Activated CD4-positive, alpha-beta memory T cell treated with anti-CD3 and anti-CD28 coated beads for 36 hours (primary cell): ENCODE results near the gene TXNL1. TPM values are rescaled to one million over a fixed set of nuclear protein-coding genes. Genes with fewer than 3 reads are reported as not detected.
A peak's percentile ranks its signal among the peaks of the same experiment; 100 is the strongest.
"Not testable (repeated sequence)": the region's sequence is repeated elsewhere in the genome, so short reads cannot be mapped to it uniquely, and the experiment has no call there.

Source experiments
- CTCF ChIA-PET: fragments of 350-600 bp; sonication (Branson Sonifier 250); formaldehyde crosslinking; loops from one replicate; lab custom pipeline; 2021; ENCODE audit warnings: antibody characterized with exemption, inconsistent platforms; lab: Charles Lee
- POLR2A ChIA-PET: fragments of 350-600 bp; sonication (Branson Sonifier 250); formaldehyde crosslinking; loops from one replicate; lab custom pipeline; 2021; ENCODE audit warnings: antibody characterized with exemption; lab: Charles Lee
- DNase-seq: peaks from one replicate; pipeline ENCODE4 v3.0.0-alpha.2; 2020
- H3K27ac Mint-ChIP-seq: one replicate; pipeline ENCODE4 v1.8.0; 2021; ENCODE audit warnings: mixed read lengths
- H3K27me3 Mint-ChIP-seq: one replicate; pipeline ENCODE4 v1.8.0; 2021; ENCODE audit warnings: mixed read lengths
- H3K36me3 Mint-ChIP-seq: one replicate; pipeline ENCODE4 v1.8.0; 2021; ENCODE audit warnings: mixed read lengths
- H3K4me1 Mint-ChIP-seq: one replicate; pipeline ENCODE4 v1.8.0; 2021; ENCODE audit warnings: low read depth, mixed read lengths
- H3K4me3 Mint-ChIP-seq: one replicate; pipeline ENCODE4 v1.8.0; 2021; ENCODE audit warnings: mild to moderate bottlenecking, mixed read lengths
- H3K9me3 Mint-ChIP-seq: one replicate; pipeline ENCODE4 v1.8.0; 2021; ENCODE audit warnings: mixed read lengths
- intact Hi-C: fragments of 100-400 bp; cut with micrococcal nuclease; formaldehyde crosslinking; loops from one replicate; pipeline ENCODE4 v1.15.1; 2023
- total RNA-seq, 2 experiments: library from RNA; stranded (reverse); gene quantifications; one replicate each; pipeline ENCODE4 v1.2.3, GENCODE V29; 2021

TXNL1 gene
- total RNA-seq, 2 experiments from 2014 or later, result 68.7 to 68.9 TPM

DNA sequence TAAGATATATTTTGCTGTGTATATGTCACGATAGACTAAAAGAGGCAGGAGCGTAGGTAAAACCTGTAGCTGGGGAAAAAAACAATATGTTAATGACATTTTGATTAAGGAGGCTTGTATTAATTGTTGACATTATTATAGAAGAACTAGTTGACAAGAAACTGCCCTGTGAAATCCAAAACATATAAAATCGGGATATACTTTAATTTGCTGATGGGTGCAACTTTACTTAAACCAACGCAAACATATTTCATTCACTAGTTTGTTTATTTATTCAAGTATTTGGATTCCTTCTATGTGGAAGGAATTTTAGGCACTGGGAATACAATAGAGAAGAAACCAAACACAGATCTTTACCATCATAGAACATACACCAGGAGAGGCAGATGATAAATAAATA is 20.7 kb upstream of the TXNL1 start:
- intact Hi-C loops, result loop anchor here (10.0 kb wide), 1 partner anchor 1176 kb away; no protein-coding TSS in a partner anchor
- DNase-seq, result no peak
- CTCF ChIA-PET, result no interaction called here
- Mint-ChIP-seq H3K9me3 (no peaks in the 10 kb centered on the region), H3K36me3 (peaks cover 3% of the 10 kb centered on the region), H3K27ac (no peak overlapping the region), H3K27me3 (no peaks in the 10 kb centered on the region), H3K4me1 (peaks cover 33% of the 10 kb centered on the region), H3K4me3 (no peak overlapping the region)
- POLR2A ChIA-PET, result no interaction called here

- ChIA-PET CTCF (interaction anchor here (1.4 kb wide), 1 partner anchor 12 kb away, joined by 5 read pairs; no protein-coding TSS in a partner anchor), POLR2A (no interaction called here)
- intact Hi-C loops, result loop anchor here (10.0 kb wide), 1 partner anchor 1177 kb away; no protein-coding TSS in a partner anchor
- Mint-ChIP-seq H3K9me3 (no peaks in the 10 kb centered on the region), H3K4me3 (no peak overlapping the region), H3K36me3 (peaks cover 4% of the 10 kb centered on the region), H3K27me3 (no peaks in the 10 kb centered on the region), H3K4me1 (peaks cover 38% of the 10 kb centered on the region), H3K27ac (no peak overlapping the region)
- no peak for DNase-seq
Observed at GRCh38 chr18:56658261-56658660, 19.9 kb upstream of the TXNL1 start.

GRCh38 chr18:56654280-56654679 is 15.9 kb upstream of the TXNL1 start:
- H3K27me3 Mint-ChIP-seq, H3K4me3 Mint-ChIP-seq, POLR2A ChIA-PET, H3K27ac Mint-ChIP-seq, DNase-seq, CTCF ChIA-PET, H3K36me3 Mint-ChIP-seq, H3K9me3 Mint-ChIP-seq: not testable (repeated sequence)
- intact Hi-C loops, result loop anchor here (5.0 to 10.0 kb wide), 3 partner anchors 348 to 1181 kb away; partner anchors contain the start of gene ONECUT2
- peaks cover 46% of the 10 kb centered on the region for H3K4me1 Mint-ChIP-seq

DNA sequence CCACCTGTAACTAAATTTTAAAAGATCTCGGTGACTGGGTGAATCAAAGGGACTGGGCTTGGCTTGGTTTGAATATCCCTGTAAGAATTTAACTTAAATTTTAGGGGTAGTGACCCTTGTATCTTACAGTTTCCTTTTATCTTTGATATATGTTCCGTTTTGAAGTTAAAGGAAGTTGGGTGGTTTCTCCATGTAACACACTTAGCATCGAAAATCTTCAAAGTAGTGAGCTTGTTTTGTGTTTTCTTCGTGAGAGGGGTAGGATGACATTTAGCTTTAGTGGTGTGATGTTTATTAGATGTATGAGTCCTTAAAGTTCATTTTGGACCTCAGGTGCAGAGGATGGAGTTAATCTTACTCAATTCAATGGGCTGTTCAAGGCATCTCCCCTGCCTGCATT is 14.4 kb upstream of the TXNL1 start:
- CTCF ChIA-PET, result interaction anchor here (0.8 to 1.1 kb wide), 4 partner anchors 14 to 57 kb away, joined by 3 read pairs; partner anchors contain the start of gene TXNL1
- peak overlapping the region; percentile 89 for H3K27ac Mint-ChIP-seq
- peak overlapping the region; percentile 90 for H3K4me3 Mint-ChIP-seq
- H3K36me3 Mint-ChIP-seq, result peaks cover 3% of the 10 kb centered on the region
- POLR2A ChIA-PET, result interaction anchor here (0.6 to 3.9 kb wide), 2 partner anchors 14 to 22 kb away, joined by 3 to 32 read pairs; partner anchors contain the start of gene TXNL1
- H3K27me3 Mint-ChIP-seq, result no peaks in the 10 kb centered on the region
- intact Hi-C loops, result loop anchor here (5.0 to 10.0 kb wide), 3 partner anchors 349 to 1182 kb away; partner anchors contain the start of gene ONECUT2
- no peaks in the 10 kb centered on the region for H3K9me3 Mint-ChIP-seq
- DNase-seq, result no peak
- peaks cover 46% of the 10 kb centered on the region for H3K4me1 Mint-ChIP-seq

- Mint-ChIP-seq H3K27me3 (no peaks in the 10 kb centered on the region), H3K4me3 (peak overlapping the region; percentile 90), H3K9me3 (no peaks in the 10 kb centered on the region), H3K36me3 (peaks cover 3% of the 10 kb centered on the region), H3K4me1 (peaks cover 49% of the 10 kb centered on the region), H3K27ac (peak overlapping the region; percentile 92)
- CTCF ChIA-PET, result interaction anchor here (0.6 to 2.7 kb wide), 4 partner anchors 11 to 1231 kb away, joined by 3 to 15 read pairs (median 8); partner anchors contain the start of gene TXNL1
- DNase-seq, result no peak
- intact Hi-C loops, result loop anchor here (1.0 to 10.0 kb wide), 7 partner anchors 13 to 1183 kb away; partner anchors contain the start of genes NARS1, ONECUT2 and TXNL1
- POLR2A ChIA-PET, result interaction anchor here (3.9 kb wide), 1 partner anchor 13 kb away, joined by 32 read pairs; the partner anchor contains the start of gene TXNL1
Observed at GRCh38 chr18:56651771-56652092, 13.3 kb upstream of the TXNL1 start.

- Mint-ChIP-seq H3K36me3 (peaks cover 3% of the 10 kb centered on the region), H3K9me3 (no peaks in the 10 kb centered on the region), H3K27ac (peak within 1 kb of the TSS; percentile 92), H3K27me3 (no peaks in the 10 kb centered on the region), H3K4me3 (peak within 1 kb of the TSS; percentile 90), H3K4me1 (peaks cover 50% of the 10 kb centered on the region)
- intact Hi-C loops, result loop anchor here (1.0 to 10.0 kb wide), 7 partner anchors 13 to 1184 kb away; partner anchors contain the start of genes NARS1, ONECUT2 and TXNL1
- peak; percentile 98 for DNase-seq
- CTCF ChIA-PET, result interaction anchor here (0.6 to 2.7 kb wide), 5 partner anchors 10 to 1231 kb away, joined by 3 to 15 read pairs (median 6); partner anchors contain the start of gene TXNL1
- POLR2A ChIA-PET, result interaction anchor here (1.0 to 3.9 kb wide), 2 partner anchors 10 to 13 kb away, joined by 4 to 32 read pairs; partner anchors contain the start of gene TXNL1
Observed at GRCh38 chr18:56650944-56651770, 12.8 kb upstream of the TXNL1 start, which contains the start of gene WDR7. Gene WDR7 (plus strand): TSS chr18:56651359. CDS start chr18:56672516, 21,157 bp downstream.

DNA sequence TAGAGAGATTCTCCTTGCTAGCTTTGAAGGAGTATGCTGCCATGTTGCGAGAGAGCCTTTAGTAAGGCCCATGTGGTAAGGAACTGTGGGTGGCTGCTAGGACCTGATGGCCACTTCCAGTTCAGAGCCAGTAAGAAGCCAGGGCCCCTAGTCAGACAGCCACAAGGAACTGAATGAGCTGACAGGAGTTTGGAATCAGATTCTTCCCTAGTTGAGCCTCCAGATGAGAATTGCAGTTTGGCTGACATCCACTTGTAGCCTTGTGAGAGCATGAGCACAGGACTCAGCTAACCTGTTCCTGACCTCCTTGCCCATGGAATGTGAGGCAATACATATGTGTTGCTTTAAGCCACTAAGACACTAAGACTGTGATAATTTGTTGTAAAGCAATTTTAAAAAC is 11.6 kb upstream of the TXNL1 start:
- Mint-ChIP-seq H3K4me3 (no peak overlapping the region), H3K27ac (no peak overlapping the region), H3K9me3 (no peaks in the 10 kb centered on the region), H3K4me1 (peaks cover 38% of the 10 kb centered on the region), H3K36me3 (peaks cover 3% of the 10 kb centered on the region), H3K27me3 (no peaks in the 10 kb centered on the region)
- ChIA-PET CTCF (interaction anchor here (1.6 to 2.7 kb wide), 3 partner anchors 9 to 53 kb away, joined by 5 to 15 read pairs (median 10); partner anchors contain the start of gene TXNL1), POLR2A (interaction anchor here (1.0 to 3.9 kb wide), 2 partner anchors 9 to 11 kb away, joined by 4 to 32 read pairs; partner anchors contain the start of gene TXNL1)
- DNase-seq, result no peak
- intact Hi-C loops, result loop anchor here (2.0 to 10.0 kb wide), 4 partner anchors 352 to 1185 kb away; partner anchors contain the start of genes NARS1 and ONECUT2

GRCh38 chr18:56647951-56648893 is 9.8 kb upstream of the TXNL1 start:
- peaks cover 27% of the 10 kb centered on the region for H3K4me1 Mint-ChIP-seq
- H3K27me3 Mint-ChIP-seq, result no peaks in the 10 kb centered on the region
- ChIA-PET POLR2A (no interaction called here), CTCF (interaction anchor here (0.8 to 1.3 kb wide), 2 partner anchors 63 to 68 kb away, joined by 3 to 5 read pairs; no protein-coding TSS in a partner anchor)
- H3K36me3 Mint-ChIP-seq, result peaks cover 1% of the 10 kb centered on the region
- H3K4me3 Mint-ChIP-seq, result no peak overlapping the region
- no peak overlapping the region for H3K27ac Mint-ChIP-seq
- no peak for DNase-seq
- intact Hi-C loops, result no loop called here
- H3K9me3 Mint-ChIP-seq, result no peaks in the 10 kb centered on the region

- Mint-ChIP-seq H3K27me3 (no peaks in the 10 kb centered on the region), H3K9me3 (no peaks in the 10 kb centered on the region), H3K27ac (peak overlapping the region; percentile 13), H3K4me3 (no peak overlapping the region), H3K4me1 (peaks cover 18% of the 10 kb centered on the region), H3K36me3 (peaks cover 1% of the 10 kb centered on the region)
- ChIA-PET CTCF (interaction anchor here (0.8 to 1.9 kb wide), 7 partner anchors 9 to 69 kb away, joined by 3 to 5 read pairs (median 4); no protein-coding TSS in a partner anchor), POLR2A (no interaction called here)
- intact Hi-C loops, result no loop called here
- DNase-seq, result peak; percentile 26
Observed at GRCh38 chr18:56647071-56647470, 8.7 kb upstream of the TXNL1 start.

DNA sequence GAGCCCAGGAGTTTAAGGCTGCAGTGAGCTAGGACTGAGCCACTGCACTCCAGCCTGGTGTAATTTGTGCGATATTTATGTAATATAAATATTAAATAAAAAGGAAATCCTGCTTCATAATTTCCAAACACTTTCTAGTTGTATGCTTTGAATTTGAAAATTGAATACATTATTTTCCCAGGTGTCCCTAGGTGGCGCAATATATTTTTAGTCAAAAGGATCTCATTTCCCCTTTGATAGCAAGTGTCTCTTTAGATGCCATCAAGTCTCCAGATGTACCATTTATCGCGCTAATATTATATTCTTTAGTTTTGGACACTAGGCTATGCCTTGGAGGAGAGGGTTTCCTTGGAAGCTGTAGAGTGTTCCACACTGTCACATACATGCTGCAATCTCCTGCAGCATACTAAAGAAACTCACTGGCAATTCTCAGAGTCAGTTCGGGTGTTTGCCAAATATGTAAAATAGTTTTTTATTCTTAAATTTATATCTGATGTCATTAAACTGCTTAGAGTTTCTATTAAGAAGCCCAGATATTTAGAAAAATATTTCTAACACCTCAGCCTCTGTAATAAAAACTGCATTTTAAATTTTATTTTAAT is 7.1 kb upstream of the TXNL1 start:
- no peak overlapping the region for H3K4me3 Mint-ChIP-seq
- CTCF ChIA-PET, result interaction anchor here (0.5 to 1.9 kb wide), 4 partner anchors 10 to 56 kb away, joined by 4 to 5 read pairs (median 4); no protein-coding TSS in a partner anchor
- no peaks in the 10 kb centered on the region for H3K36me3 Mint-ChIP-seq
- DNase-seq, result no peak
- H3K4me1 Mint-ChIP-seq, result peaks cover 13% of the 10 kb centered on the region
- POLR2A ChIA-PET, result no interaction called here
- no peaks in the 10 kb centered on the region for H3K27me3 Mint-ChIP-seq
- intact Hi-C loops, result no loop called here
- H3K27ac Mint-ChIP-seq, result no peak overlapping the region
- H3K9me3 Mint-ChIP-seq, result no peaks in the 10 kb centered on the region
